GM21423 (cell line): ENCODE data around the gene SMAD2.

Experiments
- ATAC-seq: cut with Tn5 transposase; IDR thresholded peaks from one replicate; pipeline ENCODE4 v1.9.1; 2021; ENCODE audit warnings: mild to moderate bottlenecking, moderate library complexity; ENCODE audit not compliant: unreplicated experiment

The SMAD2 gene

GRCh38 chr18:47932603-47933002 is 2.1 kb upstream of the SMAD2 start:
- no peak for ATAC-seq

GRCh38 chr18:47932190-47932589 is 1.7 kb upstream of the SMAD2 start:
- ATAC-seq = no peak

GRCh38 chr18:47931718-47932103 is 1.3 kb upstream of the SMAD2 start:
- no peak for ATAC-seq

GRCh38 chr18:47930931-47931717 is 665 bp upstream of the SMAD2 start:
- ATAC-seq = peak; percentile 77

GRCh38 chr18:47929681-47930198 is 719 bp downstream of the SMAD2 start:
- no peak for ATAC-seq

GRCh38 chr18:47928466-47928865 is 2.0 kb downstream of the SMAD2 start:
- no peak for ATAC-seq

- no peak for ATAC-seq
Measured at GRCh38 chr18:47926101-47926850, 4.2 kb downstream of the SMAD2 start.

GRCh38 chr18:47919916-47920315 is 10.5 kb downstream of the SMAD2 start:
- ATAC-seq = no peak

GRCh38 chr18:47917923-47918610 is 12.4 kb downstream of the SMAD2 start:
- ATAC-seq = no peak

- ATAC-seq = no peak
Measured at GRCh38 chr18:47915930-47916329, 14.5 kb downstream of the SMAD2 start.

- no peak for ATAC-seq
Measured at GRCh38 chr18:47915229-47915628, 15.2 kb downstream of the SMAD2 start.

GRCh38 chr18:47912794-47913585 is 17.5 kb downstream of the SMAD2 start:
- no peak for ATAC-seq

GRCh38 chr18:47912343-47912742 is 18.1 kb downstream of the SMAD2 start:
- ATAC-seq = no peak

- no peak for ATAC-seq
Measured at GRCh38 chr18:47911877-47912276, 18.6 kb downstream of the SMAD2 start.

- no peak for ATAC-seq
Measured at GRCh38 chr18:47909484-47909883, 21.0 kb downstream of the SMAD2 start.

GRCh38 chr18:47908592-47908991 is 21.9 kb downstream of the SMAD2 start:
- no peak for ATAC-seq

- ATAC-seq = no peak
Measured at GRCh38 chr18:47906408-47906807, 24.1 kb downstream of the SMAD2 start.

- no peak for ATAC-seq
Measured at GRCh38 chr18:47903809-47904208, 26.6 kb downstream of the SMAD2 start.

- ATAC-seq = peak; percentile 94
Measured at GRCh38 chr18:47901624-47902362, 28.7 kb downstream of the SMAD2 start.
